ENCODE results near the gene NEMP1.

The NEMP1 gene

GRCh38 chr12:57089271-57090245 lies 11.0 kb upstream of the NEMP1 start:
- peak; percentile 49 for DNase-seq (ENCODE audit: low read depth)
- no peak for TF ChIP-seq CTCF (conservative IDR thresholded peaks at IDR 0.05; ENCODE audit: low read length)
- peak overlapping the region; percentile 90 for H3K4me3 ChIP-seq (ENCODE audit: low read length)

GRCh38 chr12:57088354-57089270 lies 10.0 kb upstream of the NEMP1 start, which contains the start of gene NAB2:
NAB2 (plus strand) TSS chr12:57089114; CDS start chr12:57089272, 158 bp downstream.
- peak; percentile 98 for DNase-seq (ENCODE audit: low read depth)
- TF ChIP-seq CTCF (conservative IDR thresholded peaks at IDR 0.05; ENCODE audit: low read length), result no peak
- H3K4me3 ChIP-seq (ENCODE audit: low read length), result peak within 1 kb of the TSS; percentile 90

GRCh38 chr12:57087691-57088353 lies 9.2 kb upstream of the NEMP1 start:
- peak overlapping the region; percentile 79 for H3K4me3 ChIP-seq (ENCODE audit: low read length)
- no peak for TF ChIP-seq CTCF (conservative IDR thresholded peaks at IDR 0.05; ENCODE audit: low read length)
- peak; percentile 96 for DNase-seq (ENCODE audit: low read depth)

- peak; percentile 89 for DNase-seq (ENCODE audit: low read depth)
- H3K4me3 ChIP-seq (ENCODE audit: low read length), result peak overlapping the region; percentile 79
- TF ChIP-seq CTCF (conservative IDR thresholded peaks at IDR 0.05; ENCODE audit: low read length), result no peak
Measured at GRCh38 chr12:57087010-57087690, 8.6 kb upstream of the NEMP1 start.

GRCh38 chr12:57086493-57087009 lies 8.0 kb upstream of the NEMP1 start:
- peak overlapping the region; percentile 79 for H3K4me3 ChIP-seq (ENCODE audit: low read length)
- TF ChIP-seq CTCF (conservative IDR thresholded peaks at IDR 0.05; ENCODE audit: low read length), result peak; percentile 43
- DNase-seq (ENCODE audit: low read depth), result peak; percentile 67

GRCh38 chr12:57085999-57086492 lies 7.5 kb upstream of the NEMP1 start:
- H3K4me3 ChIP-seq (ENCODE audit: low read length), result peak overlapping the region; percentile 79
- no peak for TF ChIP-seq CTCF (conservative IDR thresholded peaks at IDR 0.05; ENCODE audit: low read length)
- peak; percentile 57 for DNase-seq (ENCODE audit: low read depth)
